NCI-H2081 (cell line): ENCODE results near the gene RAD50.
"Not testable (repeated sequence)": the region's sequence is repeated elsewhere in the genome, so short reads cannot be mapped to it uniquely, and the experiment has no call there.

Experiments used
- DNase-seq, 2 experiments: peaks; one replicate each; lab custom pipeline; 2025; lab: John Stamatoyannopoulos, UW

RAD50 gene

GRCh38 chr5:132557478-132558172 lies 848 bp downstream of the RAD50 start:
- DNase-seq: peak; percentile 22 to 47

GRCh38 chr5:132559383-132560060 lies 2.7 kb downstream of the RAD50 start:
- no peak for DNase-seq

GRCh38 chr5:132561601-132562000 lies 4.8 kb downstream of the RAD50 start:
- no peak for DNase-seq

- DNase-seq: not testable (repeated sequence)
These were observed 7.8 kb downstream of the RAD50 start for GRCh38 chr5:132564555-132564954.

- DNase-seq: no peak
These were observed 9.9 kb downstream of the RAD50 start for GRCh38 chr5:132566657-132567056.

- DNase-seq: no peak
These were observed 19.3 kb downstream of the RAD50 start for GRCh38 chr5:132576123-132576522.

- not testable (repeated sequence) for DNase-seq
These were observed 27.8 kb downstream of the RAD50 start for GRCh38 chr5:132584560-132584959.

- DNase-seq: no peak
These were observed 29.3 kb downstream of the RAD50 start for GRCh38 chr5:132586063-132586462.

- no peak for DNase-seq
These were observed 32.7 kb downstream of the RAD50 start for GRCh38 chr5:132589467-132589866.

GRCh38 chr5:132591145-132591544 lies 34.4 kb downstream of the RAD50 start:
- DNase-seq: peak in 1 of 2 experiments; percentile 1

GRCh38 chr5:132592521-132592920 lies 35.7 kb downstream of the RAD50 start:
- DNase-seq: no peak

GRCh38 chr5:132594170-132594569 lies 37.4 kb downstream of the RAD50 start:
- DNase-seq: no peak

- DNase-seq: no peak
These were observed 38.8 kb downstream of the RAD50 start for GRCh38 chr5:132595624-132596023.

- DNase-seq: no peak
These were observed 44.4 kb downstream of the RAD50 start for GRCh38 chr5:132601071-132601728.

GRCh38 chr5:132607095-132607494 lies 50.3 kb downstream of the RAD50 start:
- DNase-seq: no peak

- no peak for DNase-seq
These were observed 51.3 kb downstream of the RAD50 start for GRCh38 chr5:132608107-132608506.

GRCh38 chr5:132611965-132612364 lies 55.2 kb downstream of the RAD50 start:
- no peak for DNase-seq

GRCh38 chr5:132612846-132613245 lies 56.1 kb downstream of the RAD50 start:
- DNase-seq: no peak

- DNase-seq: no peak
These were observed 64.9 kb downstream of the RAD50 start for GRCh38 chr5:132621699-132622098.

GRCh38 chr5:132622608-132623007 lies 65.8 kb downstream of the RAD50 start:
- DNase-seq: no peak

GRCh38 chr5:132627470-132627869 lies 70.7 kb downstream of the RAD50 start:
- DNase-seq: no peak

- no peak for DNase-seq
These were observed 72.0 kb downstream of the RAD50 start for GRCh38 chr5:132628814-132629213.
